H1 (cell line): ENCODE results near the gene MBNL1. TPM values are rescaled to one million over a fixed set of nuclear protein-coding genes. Genes with fewer than 3 reads are reported as not detected.

Experiments
- ATF2 ChIP-seq: IDR thresholded peaks from 2 replicates; pipeline ENCODE4 v1.6.1; 2012; ENCODE audit warnings: low read length, inconsistent platforms
- BCL11A ChIP-seq, 2 experiments: IDR thresholded peaks; one replicate each; pipeline ENCODE4 v1.6.1; 2011; ENCODE audit warnings: low read depth in 2 of 2, low read length in 2 of 2, mild to moderate bottlenecking in 2 of 2
- CHD1 ChIP-seq: IDR thresholded peaks from 2 replicates; pipeline ENCODE4 v1.6.1; 2012; ENCODE audit warnings: low read depth, low read length, improper control_type of control experiment
- CHD7 ChIP-seq: fragments of 300-600 bp; sonication (generic); IDR thresholded peaks from 2 replicates; pipeline ENCODE4 v1.7.1; 2012; ENCODE audit warnings: low read length, moderate library complexity, mild to moderate bottlenecking, inconsistent platforms; ENCODE audit not compliant: insufficient replicate concordance
- CTBP2 ChIP-seq: IDR thresholded peaks from 2 replicates; pipeline ENCODE4 v1.7.0; 2011; ENCODE audit warnings: borderline replicate concordance, mild to moderate bottlenecking, moderate library complexity, mixed read lengths, low read length; ENCODE audit not compliant: insufficient read depth, insufficient read length
- FOSL1 ChIP-seq: IDR thresholded peaks from 2 replicates; pipeline ENCODE4 v1.6.1; 2011; ENCODE audit warnings: mild to moderate bottlenecking, low read depth, low read length, moderate library complexity; ENCODE audit not compliant: insufficient read depth
- HDAC2 ChIP-seq, 2 experiments: fragments of 300-600 bp in 1 of 2; sonication (generic) in 1 of 2; IDR thresholded peaks; 2 replicates each; pipeline ENCODE4 v1.6.1; 2011 to 2012; ENCODE audit warnings: low read depth in 2 of 2, low read length in 2 of 2, mild to moderate bottlenecking in 2 of 2, moderate library complexity in 2 of 2, borderline replicate concordance in 1 of 2, inconsistent platforms in 1 of 2
- RXRA ChIP-seq: IDR thresholded peaks from 2 replicates; pipeline ENCODE4 v1.6.1; 2011; ENCODE audit warnings: low read depth, mild to moderate bottlenecking, low read length, moderate library complexity; ENCODE audit not compliant: insufficient read depth
- SP2 ChIP-seq: IDR thresholded peaks from 2 replicates; pipeline ENCODE4 v1.6.1; 2012; ENCODE audit warnings: mild to moderate bottlenecking, low read length, inconsistent platforms
- polyA plus RNA-seq, 7 experiments: library from polyadenylated mRNA; depleted of rRNA in 3 of 7; stranded (reverse) in 5 of 7; unstranded in 2 of 7; fragments of >200 nt in 5 of 7; fragments of 200-250 nt in 2 of 7; gene quantifications; 1 replicate in 5 of 7; 2 replicates in 1 of 7; 4 replicates in 1 of 7; pipeline versions ENCODE4 v1.2.1 to v1.2.3, GENCODE V29; 2011 to 2013; ENCODE audit warnings: missing spikeins in 2 of 7, mixed read lengths in 2 of 7
- total RNA-seq: library from RNA; stranded (reverse); fragmentation: NEBNext Ultra II Directional; extraction: Animal tissue kit (Norgen Biotek cat#: 25700); gene quantifications from 2 replicates; pipeline ENCODE4 v1.2.1, GENCODE V29; 2021

Gene MBNL1
- total and polyA plus RNA-seq, 2 of the 8 experiments (the other 6 are each of a cell fraction or from before 2014, with no cell fraction given), result 5.0 to 16.4 TPM

DNA sequence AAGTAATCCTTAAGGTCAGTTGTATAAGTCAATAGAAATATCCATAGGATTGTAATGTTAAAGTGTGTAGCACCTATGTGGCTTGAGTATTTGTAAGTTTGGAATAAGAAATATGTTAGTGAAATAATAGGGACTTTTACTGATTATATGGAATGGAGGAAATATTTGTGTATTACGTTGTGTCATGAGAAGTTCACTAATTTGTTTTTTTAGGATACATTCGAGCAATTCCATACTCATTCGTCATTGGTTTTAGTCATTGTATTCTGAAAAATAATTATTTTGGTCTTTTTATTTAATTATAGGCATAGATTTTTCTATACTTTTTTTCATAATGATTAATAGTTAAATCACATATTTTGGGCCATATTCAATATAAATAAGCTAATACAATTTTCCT lies 21.0 kb downstream of the MBNL1 start (continued):
- TF ChIP-seq CHD7 (no peak), BCL11A (IDR thresholded peaks at IDR 0.05; ENCODE audit: low read depth in 2 of 2, low read length in 2 of 2) (no peak), CTBP2 (no peak), CHD1 (no peak), SP2 (no peak), RXRA (no peak), HDAC2 (IDR thresholded peaks at IDR 0.05; ENCODE audit: borderline replicate concordance in 1 of 2, low read depth in 2 of 2, low read length in 2 of 2) (no peak), FOSL1 (no peak), ATF2 (no peak)
